WTC11 (cell line): ENCODE data around the gene SMAP2.

ENCODE experiments used
- ATF2 ChIP-seq: sonication (generic); formaldehyde crosslinking; IDR thresholded peaks from 2 replicates; pipeline ENCODE4 v1.8.1; 2022; ENCODE audit warnings: low read depth, missing genetic modification reagents, borderline replicate concordance
- CTCF ChIP-seq: fragments of 200-600 bp; IDR thresholded peaks from 2 replicates; pipeline ENCODE4 v1.8.0; 2022; ENCODE audit warnings: antibody characterized with exemption
- JAZF1 ChIP-seq: fragments of 250-450 bp; sonication (Bioruptor Pico); IDR thresholded peaks from 2 replicates; pipeline ENCODE4 v1.9.0; 2021; ENCODE audit warnings: moderate library complexity, mild to moderate bottlenecking, inconsistent platforms
- MAX ChIP-seq: sonication (generic); formaldehyde crosslinking; IDR thresholded peaks from 2 replicates; pipeline ENCODE4 v1.8.0; 2022; ENCODE audit warnings: mild to moderate bottlenecking, missing genetic modification reagents
- NFE2L1 ChIP-seq: sonication (generic); formaldehyde crosslinking; IDR thresholded peaks from 2 replicates; pipeline ENCODE4 v1.8.1; 2023; ENCODE audit warnings: missing genetic modification reagents
- SP1 ChIP-seq: sonication (generic); formaldehyde crosslinking; conservative IDR thresholded peaks from 2 replicates; pipeline ENCODE4 v1.8.1; 2022; ENCODE audit warnings: missing genetic modification reagents
- TEAD4 ChIP-seq: sonication (generic); formaldehyde crosslinking; IDR thresholded peaks from 2 replicates; pipeline ENCODE4 v1.8.0; 2022; ENCODE audit warnings: mild to moderate bottlenecking, missing genetic modification reagents
- TP53 ChIP-seq: sonication (generic); formaldehyde crosslinking; IDR thresholded peaks from 2 replicates; pipeline ENCODE4 v1.8.1; 2023; ENCODE audit warnings: mild to moderate bottlenecking, missing genetic modification reagents
- ZBTB21 ChIP-seq: sonication (generic); formaldehyde crosslinking; IDR thresholded peaks from 2 replicates; pipeline ENCODE4 v1.8.1; 2023; ENCODE audit warnings: mild to moderate bottlenecking, missing genetic modification reagents, borderline replicate concordance
- ZNF512 ChIP-seq: sonication (generic); formaldehyde crosslinking; IDR thresholded peaks from 2 replicates; pipeline ENCODE4 v1.8.1; 2022; ENCODE audit warnings: missing genetic modification reagents, borderline replicate concordance
- TF ChIP-seq, protein P1 (sequence below): sonication (generic); formaldehyde crosslinking; IDR thresholded peaks from 2 replicates; pipeline ENCODE4 v1.8.1; 2023; ENCODE audit warnings: mild to moderate bottlenecking, missing genetic modification reagents, moderate library complexity
- TF ChIP-seq, protein P2 (sequence below): fragments of 250-450 bp; sonication (Bioruptor Pico); IDR thresholded peaks from 2 replicates; pipeline ENCODE4 v1.9.0; 2021; ENCODE audit warnings: mild to moderate bottlenecking

DNA sequence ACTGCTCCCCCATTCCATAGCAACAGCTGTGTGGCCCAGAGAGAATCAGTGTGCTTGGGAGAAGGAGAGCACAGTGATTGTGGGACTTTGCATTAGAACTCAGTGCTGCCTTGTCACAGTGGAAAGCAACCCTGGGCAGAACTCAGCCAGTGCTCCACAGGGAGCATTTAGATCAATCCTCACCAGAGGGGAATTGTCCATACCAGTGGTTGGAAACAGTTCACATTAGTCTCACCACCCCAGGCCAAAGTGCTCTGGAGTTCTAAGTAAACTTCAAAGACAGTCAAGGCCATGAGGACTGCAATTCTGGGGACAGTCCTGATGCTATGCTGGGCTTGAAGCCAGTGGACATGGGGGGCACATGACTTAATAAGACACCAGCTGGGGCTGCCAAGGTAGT lies 12.9 kb upstream of the SMAP2 start:
- TF ChIP-seq, protein P1, sequence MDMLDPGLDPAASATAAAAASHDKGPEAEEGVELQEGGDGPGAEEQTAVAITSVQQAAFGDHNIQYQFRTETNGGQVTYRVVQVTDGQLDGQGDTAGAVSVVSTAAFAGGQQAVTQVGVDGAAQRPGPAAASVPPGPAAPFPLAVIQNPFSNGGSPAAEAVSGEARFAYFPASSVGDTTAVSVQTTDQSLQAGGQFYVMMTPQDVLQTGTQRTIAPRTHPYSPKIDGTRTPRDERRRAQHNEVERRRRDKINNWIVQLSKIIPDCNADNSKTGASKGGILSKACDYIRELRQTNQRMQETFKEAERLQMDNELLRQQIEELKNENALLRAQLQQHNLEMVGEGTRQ (CRISPR knock-in tag): no peak
- TF ChIP-seq CTCF (no peak), MAX (CRISPR knock-in tag) (no peak), JAZF1 (CRISPR knock-in tag) (no peak), ZBTB21 (CRISPR knock-in tag) (no peak), NFE2L1 (no peak), SP1 (CRISPR knock-in tag) (no peak), TP53 (CRISPR knock-in tag) (no peak), ATF2 (CRISPR knock-in tag) (no peak), ZNF512 (CRISPR knock-in tag) (no peak), TEAD4 (CRISPR knock-in tag) (no peak)
- TF ChIP-seq, protein P2, sequence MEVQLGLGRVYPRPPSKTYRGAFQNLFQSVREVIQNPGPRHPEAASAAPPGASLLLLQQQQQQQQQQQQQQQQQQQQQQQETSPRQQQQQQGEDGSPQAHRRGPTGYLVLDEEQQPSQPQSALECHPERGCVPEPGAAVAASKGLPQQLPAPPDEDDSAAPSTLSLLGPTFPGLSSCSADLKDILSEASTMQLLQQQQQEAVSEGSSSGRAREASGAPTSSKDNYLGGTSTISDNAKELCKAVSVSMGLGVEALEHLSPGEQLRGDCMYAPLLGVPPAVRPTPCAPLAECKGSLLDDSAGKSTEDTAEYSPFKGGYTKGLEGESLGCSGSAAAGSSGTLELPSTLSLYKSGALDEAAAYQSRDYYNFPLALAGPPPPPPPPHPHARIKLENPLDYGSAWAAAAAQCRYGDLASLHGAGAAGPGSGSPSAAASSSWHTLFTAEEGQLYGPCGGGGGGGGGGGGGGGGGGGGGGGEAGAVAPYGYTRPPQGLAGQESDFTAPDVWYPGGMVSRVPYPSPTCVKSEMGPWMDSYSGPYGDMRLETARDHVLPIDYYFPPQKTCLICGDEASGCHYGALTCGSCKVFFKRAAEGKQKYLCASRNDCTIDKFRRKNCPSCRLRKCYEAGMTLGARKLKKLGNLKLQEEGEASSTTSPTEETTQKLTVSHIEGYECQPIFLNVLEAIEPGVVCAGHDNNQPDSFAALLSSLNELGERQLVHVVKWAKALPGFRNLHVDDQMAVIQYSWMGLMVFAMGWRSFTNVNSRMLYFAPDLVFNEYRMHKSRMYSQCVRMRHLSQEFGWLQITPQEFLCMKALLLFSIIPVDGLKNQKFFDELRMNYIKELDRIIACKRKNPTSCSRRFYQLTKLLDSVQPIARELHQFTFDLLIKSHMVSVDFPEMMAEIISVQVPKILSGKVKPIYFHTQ (CRISPR knock-in tag): no peak
